Brain microvascular endothelial cell (primary cell): ENCODE data around the gene B3GAT2.

Experiments
- DNase-seq: peaks from one replicate; pipeline ENCODE4 v3.0.0-alpha.2; 2020
- H3K27ac ChIP-seq: fragments of 250-450 bp; sonication (Bioruptor Pico); 2 replicates; pipeline ENCODE4 v1.5.1; 2020; ENCODE audit warnings: mild to moderate bottlenecking, moderate library complexity
- H3K27me3 ChIP-seq: fragments of 250-450 bp; sonication (Bioruptor Pico); replicated peaks from 2 replicates; pipeline ENCODE4 v1.5.1; 2020; ENCODE audit warnings: mild to moderate bottlenecking
- H3K36me3 ChIP-seq: fragments of 250-450 bp; sonication (Bioruptor Pico); replicated peaks from 2 replicates; pipeline ENCODE4 v1.5.1; 2020; ENCODE audit warnings: mild to moderate bottlenecking
- H3K4me3 ChIP-seq: 2 replicates; pipeline ENCODE4 v1.5.1; 2011; ENCODE audit warnings: low read depth, mild to moderate bottlenecking, control low read depth, low read length, moderate library complexity
- in situ Hi-C: cut with HindIII; loops from 2 replicates; pipeline ENCODE4 v1.10.0; 2017; ENCODE audit warnings: low sequenced_read_pairs, low pct_ligation_motif_present
- TF ChIP-seq, protein P1 (sequence below): IDR thresholded peaks from 2 replicates; pipeline ENCODE4 v1.5.1; 2011; ENCODE audit warnings: low read depth, mild to moderate bottlenecking, moderate library complexity, low read length, control low read depth, inconsistent platforms; ENCODE audit errors: missing control alignments

Gene B3GAT2

GRCh38 chr6:70844301-70844700, 112.6 kb downstream of the B3GAT2 start:
- H3K36me3 ChIP-seq = no peaks in the 10 kb centered on the region
- no peak overlapping the region for H3K27ac ChIP-seq
- no peak overlapping the region for H3K4me3 ChIP-seq
- TF ChIP-seq, protein P1, sequence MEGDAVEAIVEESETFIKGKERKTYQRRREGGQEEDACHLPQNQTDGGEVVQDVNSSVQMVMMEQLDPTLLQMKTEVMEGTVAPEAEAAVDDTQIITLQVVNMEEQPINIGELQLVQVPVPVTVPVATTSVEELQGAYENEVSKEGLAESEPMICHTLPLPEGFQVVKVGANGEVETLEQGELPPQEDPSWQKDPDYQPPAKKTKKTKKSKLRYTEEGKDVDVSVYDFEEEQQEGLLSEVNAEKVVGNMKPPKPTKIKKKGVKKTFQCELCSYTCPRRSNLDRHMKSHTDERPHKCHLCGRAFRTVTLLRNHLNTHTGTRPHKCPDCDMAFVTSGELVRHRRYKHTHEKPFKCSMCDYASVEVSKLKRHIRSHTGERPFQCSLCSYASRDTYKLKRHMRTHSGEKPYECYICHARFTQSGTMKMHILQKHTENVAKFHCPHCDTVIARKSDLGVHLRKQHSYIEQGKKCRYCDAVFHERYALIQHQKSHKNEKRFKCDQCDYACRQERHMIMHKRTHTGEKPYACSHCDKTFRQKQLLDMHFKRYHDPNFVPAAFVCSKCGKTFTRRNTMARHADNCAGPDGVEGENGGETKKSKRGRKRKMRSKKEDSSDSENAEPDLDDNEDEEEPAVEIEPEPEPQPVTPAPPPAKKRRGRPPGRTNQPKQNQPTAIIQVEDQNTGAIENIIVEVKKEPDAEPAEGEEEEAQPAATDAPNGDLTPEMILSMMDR = no peak
- in situ Hi-C loops = no loop called here
- no peaks in the 10 kb centered on the region for H3K27me3 ChIP-seq
- no peak for DNase-seq

GRCh38 chr6:70843328-70843918, 113.4 kb downstream of the B3GAT2 start:
- DNase-seq = no peak
- H3K27ac ChIP-seq = no peak overlapping the region
- TF ChIP-seq, protein P1 = no peak
- H3K36me3 ChIP-seq = no peaks in the 10 kb centered on the region
- H3K4me3 ChIP-seq = no peak overlapping the region
- no peaks in the 10 kb centered on the region for H3K27me3 ChIP-seq
- in situ Hi-C loops = no loop called here

GRCh38 chr6:70842541-70842940, 114.3 kb downstream of the B3GAT2 start:
- no peak overlapping the region for H3K27ac ChIP-seq
- in situ Hi-C loops = no loop called here
- no peaks in the 10 kb centered on the region for H3K36me3 ChIP-seq
- TF ChIP-seq, protein P1 = no peak
- DNase-seq = no peak
- no peaks in the 10 kb centered on the region for H3K27me3 ChIP-seq
- H3K4me3 ChIP-seq = no peak overlapping the region

- no peaks in the 10 kb centered on the region for H3K36me3 ChIP-seq
Observed at GRCh38 chr6:70841112-70841511, 115.7 kb downstream of the B3GAT2 start.

DNA sequence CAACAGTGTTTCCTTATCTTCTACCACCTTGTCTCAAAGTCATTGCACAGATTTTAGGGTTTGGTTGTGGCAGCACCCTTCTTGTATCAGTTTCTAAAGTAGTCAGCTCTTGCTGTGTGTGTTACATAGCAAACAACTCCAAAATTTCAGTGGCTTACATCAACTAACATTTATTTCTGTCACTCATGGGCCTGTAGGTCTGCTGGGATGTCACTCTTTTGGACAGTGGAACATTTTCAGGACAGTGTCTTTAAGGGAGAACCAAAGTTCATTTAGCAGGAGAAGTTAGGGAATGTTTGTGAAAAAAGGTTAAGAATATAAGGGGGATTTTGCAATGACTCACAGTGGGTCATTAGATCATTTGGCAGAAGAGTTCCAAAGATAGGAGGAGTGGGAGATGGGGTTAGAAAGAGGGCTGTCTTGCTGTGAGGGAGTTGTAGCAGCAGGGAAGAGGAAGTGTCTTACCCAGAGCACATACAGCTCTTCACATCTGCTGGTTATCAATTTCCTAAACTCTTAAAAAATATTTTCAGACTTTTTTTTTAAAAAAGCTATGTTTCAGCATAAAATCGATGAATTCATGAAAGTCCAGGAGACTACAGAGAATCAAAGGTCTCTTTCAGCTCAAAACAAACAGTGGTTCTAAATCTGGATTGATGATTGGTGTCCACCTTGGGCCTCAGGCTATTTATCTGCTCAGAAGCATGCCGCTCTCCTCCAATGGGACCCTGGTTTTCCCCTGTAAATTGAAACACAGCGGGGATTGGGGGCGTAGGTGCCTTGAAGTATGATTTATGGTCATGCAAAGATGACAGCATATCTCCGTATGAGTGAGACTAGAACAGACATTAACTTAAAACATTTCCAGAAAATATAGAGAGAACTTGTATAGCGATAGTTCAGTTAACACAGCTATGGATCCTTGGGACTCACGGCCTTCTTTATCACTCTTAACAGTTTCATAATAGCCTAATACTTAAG, 117.3 kb downstream of the B3GAT2 start:
- no peak for DNase-seq
- H3K4me3 ChIP-seq = no peak overlapping the region
- in situ Hi-C loops = no loop called here
- H3K27ac ChIP-seq = no peak overlapping the region
- no peaks in the 10 kb centered on the region for H3K36me3 ChIP-seq
- TF ChIP-seq, protein P1 = no peak
- H3K27me3 ChIP-seq = no peaks in the 10 kb centered on the region

More at GRCh38 chr6:70841112-70841511, 115.7 kb downstream of the B3GAT2 start:
- no peak for DNase-seq
- Histone ChIP-seq H3K4me3 (no peak overlapping the region), H3K27ac (no peak overlapping the region), H3K27me3 (no peaks in the 10 kb centered on the region)
- in situ Hi-C loops = no loop called here
- TF ChIP-seq, protein P1 = no peak
